Activated CD4-positive, alpha-beta T cell treated with anti-CD3 and anti-CD28 coated beads for 24 hours (primary cell): ENCODE measurements around the gene IL23R.
"Not testable (repeated sequence)": the region's sequence is repeated elsewhere in the genome, so short reads cannot be mapped to it uniquely, and the experiment has no call there.

Source experiments
- DNase-seq, 2 donors: peaks; one replicate each; pipeline ENCODE4 v3.0.0-alpha.2; 2020; ENCODE audit warnings: low read depth in 2 of 2

IL23R gene

GRCh38 chr1:67166196-67166595, at the start of gene IL23R:
TSS of gene IL23R (plus strand) at chr1:67166454. CDS start at chr1:67168121, 1,667 bp downstream.
- no peak for DNase-seq

- DNase-seq: no peak
These were observed 48.1 kb upstream of the IL23R start for GRCh38 chr1:67118191-67118590.

- no peak for DNase-seq
These were observed 47.6 kb upstream of the IL23R start for GRCh38 chr1:67118646-67119045.

GRCh38 chr1:67120855-67121619, 45.2 kb upstream of the IL23R start:
- DNase-seq: no peak

- no peak for DNase-seq
These were observed 41.8 kb upstream of the IL23R start for GRCh38 chr1:67124455-67124854.

GRCh38 chr1:67126111-67126746, 40.0 kb upstream of the IL23R start:
- no peak for DNase-seq

- no peak for DNase-seq
These were observed 39.3 kb upstream of the IL23R start for GRCh38 chr1:67126974-67127373.

GRCh38 chr1:67130673-67131072, 35.6 kb upstream of the IL23R start:
- no peak for DNase-seq

GRCh38 chr1:67133177-67133576, 33.1 kb upstream of the IL23R start:
- DNase-seq: no peak

GRCh38 chr1:67134695-67135094, 31.6 kb upstream of the IL23R start, which contains the start of gene C1orf141:
TSS of gene C1orf141 (minus strand) at chr1:67134970. CDS start at chr1:67127240, 7,730 bp downstream.
- no peak for DNase-seq

- DNase-seq: no peak
These were observed 30.9 kb upstream of the IL23R start for GRCh38 chr1:67135354-67135753.

- no peak for DNase-seq
These were observed 28.9 kb upstream of the IL23R start for GRCh38 chr1:67137307-67137753.

GRCh38 chr1:67138813-67139499, 27.3 kb upstream of the IL23R start:
- DNase-seq: no peak

- no peak for DNase-seq
These were observed 25.8 kb upstream of the IL23R start for GRCh38 chr1:67140460-67140859.

- not testable (repeated sequence) for DNase-seq
These were observed 24.4 kb upstream of the IL23R start for GRCh38 chr1:67141832-67142231.

GRCh38 chr1:67142931-67143330, 23.3 kb upstream of the IL23R start:
- DNase-seq: no peak

GRCh38 chr1:67143966-67144365, 22.3 kb upstream of the IL23R start:
- DNase-seq: no peak

GRCh38 chr1:67144696-67145095, 21.6 kb upstream of the IL23R start:
- DNase-seq: no peak

- DNase-seq: no peak
These were observed 20.2 kb upstream of the IL23R start for GRCh38 chr1:67146101-67146500.

GRCh38 chr1:67146539-67146938, 19.7 kb upstream of the IL23R start:
- no peak for DNase-seq

GRCh38 chr1:67147973-67148372, 18.3 kb upstream of the IL23R start:
- DNase-seq: not testable (repeated sequence)

GRCh38 chr1:67148516-67149178, 17.6 kb upstream of the IL23R start:
- DNase-seq: no peak
